SK-N-SH treated with all-trans-retinoic acid at 6 μM for 48 hours (cell line): ENCODE data around the gene MAP1B.

Experiments used
- CREB5 ChIP-seq: fragments of 250-450 bp; sonication (Bioruptor Pico); IDR thresholded peaks from 2 replicates; pipeline ENCODE4 v1.5.1; 2020; ENCODE audit warnings: low read depth, mild to moderate bottlenecking, moderate library complexity
- SNAI2 ChIP-seq: fragments of 250-450 bp; sonication (Bioruptor Pico); IDR thresholded peaks from 2 replicates; pipeline ENCODE4 v1.5.0; 2020; ENCODE audit warnings: mild to moderate bottlenecking, moderate library complexity
- TOX ChIP-seq: fragments of 250-450 bp; sonication (Bioruptor Pico); IDR thresholded peaks from 2 replicates; pipeline ENCODE4 v1.8.0; 2021; ENCODE audit warnings: mild to moderate bottlenecking, moderate library complexity, borderline replicate concordance
- TSHZ2 ChIP-seq: fragments of 250-450 bp; sonication (Bioruptor Pico); IDR thresholded peaks from 2 replicates; pipeline ENCODE4 v1.5.0; 2020; ENCODE audit warnings: mild to moderate bottlenecking, moderate library complexity
- ZFP3 ChIP-seq: fragments of 250-450 bp; sonication (Bioruptor Pico); IDR thresholded peaks from 2 replicates; pipeline ENCODE4 v1.5.0; 2020; ENCODE audit warnings: mild to moderate bottlenecking, moderate library complexity
- ZFP30 ChIP-seq: fragments of 450-650 bp; formaldehyde crosslinking; IDR thresholded peaks from 2 replicates; pipeline ENCODE4 v1.5.0; 2022; ENCODE audit warnings: mild to moderate bottlenecking, moderate library complexity

- TF ChIP-seq ZFP3 (0 out of 2 replicates have a peak, but pooled peaks have one; percentile 52), ZFP30 (CRISPR knock-in tag) (no peak), SNAI2 (CRISPR knock-in tag) (no peak), TSHZ2 (no peak), TOX (no peak), CREB5 (CRISPR knock-in tag) (no peak)
Measured at GRCh38 chr5:72179028-72179815, 71.9 kb downstream of the MAP1B start.
